HG03108 (cell line): Measurements from ENCODE around the gene USP21.

Source experiments
- ATAC-seq: cut with Tn5 transposase; IDR thresholded peaks from one replicate; pipeline ENCODE4 v1.9.1; 2021; ENCODE audit warnings: moderate library complexity; ENCODE audit not compliant: unreplicated experiment

Gene USP21

GRCh38 chr1:161132410-161133219 lies 26.7 kb upstream of the USP21 start, which contains the start of gene DEDD:
Gene DEDD, minus strand, starts transcription at chr1:161132667. Its CDS starts 8,205 bp downstream, at chr1:161124462.
- ATAC-seq = peak; percentile 95

- no peak for ATAC-seq
Measured at GRCh38 chr1:161133220-161133740, 26.0 kb upstream of the USP21 start.

- ATAC-seq = no peak
Measured at GRCh38 chr1:161137881-161138280, 21.4 kb upstream of the USP21 start.

DNA sequence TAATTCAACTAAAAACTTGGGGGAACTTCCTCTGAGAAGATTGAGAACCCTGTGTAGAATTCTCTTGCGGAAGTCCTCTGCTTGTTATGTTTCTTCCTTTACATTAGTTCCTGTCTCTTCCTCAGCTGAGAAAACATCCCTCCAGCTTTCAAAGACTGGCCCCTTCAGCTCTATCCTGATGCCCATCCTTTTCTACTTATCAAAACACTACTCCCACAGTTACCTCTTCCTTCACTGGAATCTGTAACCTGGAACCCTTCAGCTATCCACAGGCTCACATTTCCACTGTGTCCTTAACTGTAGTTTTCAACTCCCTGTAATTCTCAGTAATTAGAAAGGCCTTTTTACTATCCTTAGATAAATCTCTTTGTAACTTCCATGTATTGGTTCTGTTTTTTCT lies 20.9 kb upstream of the USP21 start:
- ATAC-seq = no peak

GRCh38 chr1:161139766-161140165 lies 19.5 kb upstream of the USP21 start:
- ATAC-seq = no peak

GRCh38 chr1:161140755-161141400 lies 18.4 kb upstream of the USP21 start:
- no peak for ATAC-seq

DNA sequence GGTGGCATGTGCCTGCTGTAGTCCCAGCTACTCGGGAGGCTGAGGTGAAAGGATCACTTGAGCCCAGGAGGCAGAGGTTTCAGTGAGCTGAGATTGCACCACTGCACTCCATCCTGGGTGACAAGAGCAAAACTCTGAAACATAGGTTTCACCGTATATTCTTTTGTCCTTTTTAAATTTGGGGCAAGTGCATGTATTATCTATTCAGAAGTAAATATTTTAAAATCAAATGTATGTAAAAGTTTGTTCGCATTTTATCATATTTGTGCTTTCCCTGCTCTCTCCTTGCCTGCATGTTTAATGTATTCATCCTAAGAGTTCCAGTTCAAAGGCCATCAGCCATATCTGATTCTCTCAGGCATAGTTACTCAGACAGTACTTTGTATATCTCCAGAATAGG lies 13.5 kb upstream of the USP21 start:
- ATAC-seq = no peak

GRCh38 chr1:161153176-161153575 lies 6.1 kb upstream of the USP21 start:
- no peak for ATAC-seq

- peak; percentile 71 for ATAC-seq
Measured at GRCh38 chr1:161153682-161154337, 5.5 kb upstream of the USP21 start, which contains the start of gene UFC1. Gene UFC1, plus strand, starts transcription at chr1:161153978. Its CDS starts 20 bp downstream, at chr1:161153998.

- ATAC-seq = no peak
Measured at GRCh38 chr1:161157867-161158266, 1.4 kb upstream of the USP21 start.

- no peak for ATAC-seq
Measured at GRCh38 chr1:161158316-161159010, 837 bp upstream of the USP21 start.

GRCh38 chr1:161159913-161160243 lies 578 bp downstream of the USP21 start:
- ATAC-seq = no peak

- no peak for ATAC-seq
Measured at GRCh38 chr1:161160671-161161145, 1.4 kb downstream of the USP21 start.

GRCh38 chr1:161161652-161162051 lies 2.4 kb downstream of the USP21 start:
- no peak for ATAC-seq

DNA sequence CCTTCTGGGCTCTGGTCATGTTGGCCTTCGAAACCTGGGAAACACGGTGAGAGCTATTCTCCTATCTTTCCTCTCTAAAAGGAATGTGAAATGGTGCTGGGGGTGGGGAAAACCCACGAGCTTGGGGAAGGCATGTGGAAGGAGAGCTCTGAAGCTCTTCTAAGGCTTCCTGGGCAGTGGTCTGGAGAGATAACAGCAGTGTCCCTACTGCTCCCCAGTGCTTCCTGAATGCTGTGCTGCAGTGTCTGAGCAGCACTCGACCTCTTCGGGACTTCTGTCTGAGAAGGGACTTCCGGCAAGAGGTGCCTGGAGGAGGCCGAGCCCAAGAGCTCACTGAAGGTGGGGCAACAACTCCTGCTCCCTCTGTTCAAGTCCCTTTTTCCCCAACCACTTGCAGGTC lies 2.8 kb downstream of the USP21 start:
- no peak for ATAC-seq

DNA sequence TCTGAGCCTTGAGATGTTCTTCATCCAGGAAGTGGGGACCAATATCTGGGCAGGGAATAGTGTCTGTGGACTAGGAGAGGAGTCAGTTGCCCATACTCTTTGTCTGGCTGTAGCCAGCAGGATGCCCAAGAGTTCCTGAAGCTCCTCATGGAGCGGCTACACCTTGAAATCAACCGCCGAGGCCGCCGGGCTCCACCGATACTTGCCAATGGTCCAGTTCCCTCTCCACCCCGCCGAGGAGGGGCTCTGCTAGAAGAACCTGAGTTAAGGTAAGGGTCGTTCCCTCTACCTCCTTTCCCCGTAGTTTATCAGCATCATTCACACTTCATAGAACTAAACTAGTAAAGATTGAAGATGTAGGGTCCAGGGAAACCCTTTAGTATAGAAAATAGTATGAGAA lies 3.5 kb downstream of the USP21 start:
- ATAC-seq = no peak

GRCh38 chr1:161163793-161164192 lies 4.5 kb downstream of the USP21 start:
- ATAC-seq = no peak

GRCh38 chr1:161164901-161165610 lies 5.8 kb downstream of the USP21 start:
- ATAC-seq = no peak

DNA sequence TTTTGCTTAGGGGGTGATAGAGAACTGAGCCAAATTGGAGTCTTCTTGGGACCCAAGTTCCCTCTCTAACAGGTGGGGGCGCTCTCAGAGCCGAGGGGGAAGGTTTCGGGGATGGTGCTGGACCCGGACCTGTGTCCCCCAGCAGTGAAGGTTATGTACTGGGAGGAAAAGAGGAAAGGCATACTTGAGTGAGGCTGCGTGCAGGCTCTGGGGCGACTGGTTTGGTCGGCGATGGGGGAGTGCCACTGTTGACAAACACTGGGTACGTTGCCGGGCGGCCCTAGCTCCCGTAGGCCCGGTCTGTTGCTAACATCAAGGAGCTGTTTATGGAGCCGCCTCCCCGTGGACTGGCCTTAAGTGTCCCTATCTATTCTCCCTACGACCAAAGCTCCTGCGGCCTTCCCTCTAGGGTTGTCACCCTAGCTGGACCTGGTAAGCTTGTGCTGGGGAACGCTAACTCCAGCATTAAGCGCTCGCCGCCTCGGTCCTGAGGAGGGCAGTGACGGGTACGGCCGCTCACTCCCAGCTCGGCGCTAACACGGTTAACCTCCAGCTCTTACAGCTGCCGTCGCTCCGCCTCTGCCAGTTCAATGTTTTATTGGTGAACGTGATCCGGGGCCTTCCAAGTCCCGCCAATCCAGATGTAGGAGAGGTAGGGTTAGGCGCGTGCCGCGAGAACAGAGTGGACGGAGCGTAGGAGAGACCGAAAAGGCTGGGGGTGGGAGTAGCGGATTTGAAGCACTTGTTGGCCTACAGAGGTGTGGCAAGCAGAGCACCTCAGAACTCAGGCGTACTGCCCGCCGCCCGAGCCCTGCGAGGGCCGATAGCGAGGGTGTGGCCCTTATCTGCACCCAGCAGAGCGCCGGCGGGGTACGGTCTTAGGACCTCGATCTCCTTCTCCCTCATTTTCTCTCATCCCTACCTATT lies 6.7 kb downstream of the USP21 start, which contains the start of gene PPOX:
TSS of gene PPOX (plus strand) at position 685 of the 927 bp plus-strand sequence. CDS start 422 bp downstream, outside the sequence.
- ATAC-seq = peak; percentile 93
